Calu3 (cell line): ENCODE measurements around the gene MT1HL1. TPM values are rescaled to one million over a fixed set of nuclear protein-coding genes. Genes with fewer than 3 reads are reported as not detected.
"Not testable (repeated sequence)": the region's sequence is repeated elsewhere in the genome, so short reads cannot be mapped to it uniquely, and the experiment has no call there.

Experiments used
- BruUV-seq: library from RNA; stranded (reverse); fragments of 400-500 nt; replicated peaks from 2 replicates; lab custom pipeline; 2021; lab: Mats Ljungman, UMichigan
- CTCF ChIA-PET: fragments of 300-600 bp; sonication (Branson Sonifier 250); formaldehyde crosslinking; loops from one replicate; lab custom pipeline; 2022; ENCODE audit warnings: antibody characterized with exemption; lab: Charles Lee
- DNase-seq: peaks from one replicate; pipeline ENCODE4 v3.0.0; 2022
- H3K27ac Mint-ChIP-seq: one replicate; pipeline ENCODE4 v1.8.0; 2022; ENCODE audit warnings: mixed read lengths; ENCODE audit not compliant: unreplicated experiment
- H3K27me3 Mint-ChIP-seq: one replicate; pipeline ENCODE4 v1.8.0; 2022; ENCODE audit warnings: mixed read lengths; ENCODE audit not compliant: unreplicated experiment
- H3K36me3 Mint-ChIP-seq: one replicate; pipeline ENCODE4 v1.8.0; 2022; ENCODE audit warnings: mild to moderate bottlenecking, moderate library complexity, mixed read lengths; ENCODE audit not compliant: insufficient read depth, unreplicated experiment
- H3K4me1 Mint-ChIP-seq: one replicate; pipeline ENCODE4 v1.8.0; 2022; ENCODE audit warnings: mild to moderate bottlenecking, low read depth, mixed read lengths; ENCODE audit not compliant: unreplicated experiment
- H3K4me3 Mint-ChIP-seq: one replicate; pipeline ENCODE4 v1.8.0; 2022; ENCODE audit warnings: mild to moderate bottlenecking, low read depth, moderate library complexity, mixed read lengths; ENCODE audit not compliant: unreplicated experiment
- H3K9me3 Mint-ChIP-seq: one replicate; pipeline ENCODE4 v1.8.0; 2022; ENCODE audit warnings: low read depth, mixed read lengths; ENCODE audit not compliant: unreplicated experiment
- intact Hi-C: fragments of 100-400 bp; cut with micrococcal nuclease; formaldehyde crosslinking; loops from one replicate; pipeline ENCODE4 v1.10.0; 2022; ENCODE audit not compliant: unreplicated experiment
- total RNA-seq: library from RNA; stranded (reverse); gene quantifications from 2 replicates; pipeline ENCODE4 v1.2.3, GENCODE V29; 2022
- TF ChIP-seq, protein P1 (sequence below): fragments of 200-600 bp; IDR thresholded peaks from one replicate; pipeline ENCODE4 v1.8.0; 2022; ENCODE audit warnings: antibody characterized with exemption; ENCODE audit not compliant: unreplicated experiment

Gene MT1HL1
- total RNA-seq, 1 experiment from 2014 or later = not detected

DNA sequence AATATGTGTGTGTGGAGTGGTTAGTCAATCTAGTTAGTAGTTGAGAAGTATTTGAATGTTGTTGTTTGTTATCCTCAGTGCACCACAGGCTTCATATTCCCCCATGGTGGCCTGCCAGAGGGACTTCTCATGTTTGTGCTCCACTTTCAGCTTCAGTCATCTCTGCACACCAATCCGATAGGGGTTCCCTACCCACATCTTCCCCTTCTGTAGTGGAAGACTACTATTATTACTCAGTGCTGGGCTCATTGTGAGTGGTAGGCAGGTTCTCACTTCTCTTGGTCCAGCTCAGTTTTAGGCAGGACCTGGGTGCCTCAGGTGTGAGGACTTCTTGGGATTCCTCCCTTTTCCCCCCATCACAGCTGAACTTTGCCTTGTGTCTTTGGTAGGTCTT is 14.2 kb downstream of the MT1HL1 start:
- no peaks in the 10 kb centered on the region for H3K36me3 Mint-ChIP-seq
- intact Hi-C loops = no loop called here
- DNase-seq = no peak
- peaks cover 27% of the 10 kb centered on the region for H3K9me3 Mint-ChIP-seq
- CTCF ChIA-PET = no interaction called here
- H3K27ac Mint-ChIP-seq = no peak overlapping the region
- H3K4me1 Mint-ChIP-seq = no peaks in the 10 kb centered on the region
- H3K27me3 Mint-ChIP-seq = no peaks in the 10 kb centered on the region
- TF ChIP-seq, protein P1, sequence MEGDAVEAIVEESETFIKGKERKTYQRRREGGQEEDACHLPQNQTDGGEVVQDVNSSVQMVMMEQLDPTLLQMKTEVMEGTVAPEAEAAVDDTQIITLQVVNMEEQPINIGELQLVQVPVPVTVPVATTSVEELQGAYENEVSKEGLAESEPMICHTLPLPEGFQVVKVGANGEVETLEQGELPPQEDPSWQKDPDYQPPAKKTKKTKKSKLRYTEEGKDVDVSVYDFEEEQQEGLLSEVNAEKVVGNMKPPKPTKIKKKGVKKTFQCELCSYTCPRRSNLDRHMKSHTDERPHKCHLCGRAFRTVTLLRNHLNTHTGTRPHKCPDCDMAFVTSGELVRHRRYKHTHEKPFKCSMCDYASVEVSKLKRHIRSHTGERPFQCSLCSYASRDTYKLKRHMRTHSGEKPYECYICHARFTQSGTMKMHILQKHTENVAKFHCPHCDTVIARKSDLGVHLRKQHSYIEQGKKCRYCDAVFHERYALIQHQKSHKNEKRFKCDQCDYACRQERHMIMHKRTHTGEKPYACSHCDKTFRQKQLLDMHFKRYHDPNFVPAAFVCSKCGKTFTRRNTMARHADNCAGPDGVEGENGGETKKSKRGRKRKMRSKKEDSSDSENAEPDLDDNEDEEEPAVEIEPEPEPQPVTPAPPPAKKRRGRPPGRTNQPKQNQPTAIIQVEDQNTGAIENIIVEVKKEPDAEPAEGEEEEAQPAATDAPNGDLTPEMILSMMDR = no peak
- BruUV-seq = no TSS peak
- H3K4me3 Mint-ChIP-seq = no peak overlapping the region

DNA sequence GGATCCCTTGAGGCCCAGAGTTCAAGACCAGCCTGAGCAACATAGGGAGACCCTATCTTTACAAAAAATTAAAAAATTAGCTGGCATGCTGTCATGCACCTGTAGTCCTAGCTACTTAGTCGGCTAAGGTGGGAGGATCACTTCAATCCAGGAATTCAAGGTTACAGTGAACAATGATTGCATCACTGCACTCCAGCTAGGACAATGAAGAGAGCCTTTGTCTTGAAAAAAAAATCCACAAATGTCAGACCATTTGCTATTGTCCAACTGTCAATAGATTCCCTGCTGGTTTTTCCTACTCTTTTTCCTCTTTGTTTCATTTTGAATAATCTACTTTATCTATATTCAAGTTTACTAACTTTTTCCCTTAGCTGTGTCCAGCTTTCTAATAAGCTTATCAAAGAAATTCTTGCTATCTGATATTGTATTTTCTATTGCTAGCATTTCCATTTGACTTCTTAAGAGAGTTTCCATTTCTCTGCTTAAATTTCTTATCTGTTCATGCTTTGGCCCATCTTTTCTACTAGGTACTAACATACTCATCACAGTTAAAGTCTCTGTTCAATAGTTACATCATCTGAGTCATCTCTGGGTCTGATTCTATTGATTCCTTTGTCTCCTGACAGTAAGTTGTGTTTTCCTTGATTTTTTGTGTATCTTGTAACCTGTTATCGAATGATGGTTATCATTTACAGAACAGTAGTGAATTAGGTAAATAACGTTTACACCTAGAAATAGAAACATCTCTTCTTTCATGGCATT is 14.8 kb downstream of the MT1HL1 start:
- Mint-ChIP-seq H3K27ac (no peak overlapping the region), H3K4me1 (no peaks in the 10 kb centered on the region), H3K4me3 (no peak overlapping the region), H3K27me3 (no peaks in the 10 kb centered on the region), H3K36me3 (no peaks in the 10 kb centered on the region), H3K9me3 (peaks cover 23% of the 10 kb centered on the region)
- intact Hi-C loops = no loop called here
- DNase-seq = no peak
- BruUV-seq = no TSS peak
- TF ChIP-seq, protein P1 = no peak
- CTCF ChIA-PET = no interaction called here

DNA sequence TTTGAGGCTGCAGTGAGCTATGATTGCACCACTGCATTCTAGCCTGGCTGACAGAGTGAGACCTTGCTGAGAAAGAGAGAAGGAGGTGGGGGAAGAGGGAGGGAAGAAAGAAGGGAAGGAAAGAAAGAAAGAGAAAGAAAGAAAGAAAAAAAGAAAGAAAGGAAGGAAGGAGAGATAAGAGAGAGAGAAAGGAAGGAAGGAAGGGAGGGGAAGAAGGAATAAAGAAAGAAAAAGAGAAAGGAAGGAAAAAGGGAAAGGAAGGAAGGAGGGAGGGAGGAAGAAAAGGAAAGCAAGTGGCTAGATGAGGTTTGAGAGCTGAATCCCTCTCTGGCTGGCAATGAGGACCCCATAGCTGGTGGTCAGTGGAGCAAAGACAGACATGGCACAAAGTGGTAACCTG is 20.4 kb downstream of the MT1HL1 start:
- H3K9me3 Mint-ChIP-seq = peaks cover 12% of the 10 kb centered on the region
- TF ChIP-seq, protein P1 = no peak
- no peak overlapping the region for H3K4me3 Mint-ChIP-seq
- no peaks in the 10 kb centered on the region for H3K4me1 Mint-ChIP-seq
- no peaks in the 10 kb centered on the region for H3K36me3 Mint-ChIP-seq
- H3K27me3 Mint-ChIP-seq = no peaks in the 10 kb centered on the region
- BruUV-seq = no TSS peak
- intact Hi-C loops = no loop called here
- CTCF ChIA-PET = no interaction called here
- no peak overlapping the region for H3K27ac Mint-ChIP-seq
- DNase-seq = no peak

DNA sequence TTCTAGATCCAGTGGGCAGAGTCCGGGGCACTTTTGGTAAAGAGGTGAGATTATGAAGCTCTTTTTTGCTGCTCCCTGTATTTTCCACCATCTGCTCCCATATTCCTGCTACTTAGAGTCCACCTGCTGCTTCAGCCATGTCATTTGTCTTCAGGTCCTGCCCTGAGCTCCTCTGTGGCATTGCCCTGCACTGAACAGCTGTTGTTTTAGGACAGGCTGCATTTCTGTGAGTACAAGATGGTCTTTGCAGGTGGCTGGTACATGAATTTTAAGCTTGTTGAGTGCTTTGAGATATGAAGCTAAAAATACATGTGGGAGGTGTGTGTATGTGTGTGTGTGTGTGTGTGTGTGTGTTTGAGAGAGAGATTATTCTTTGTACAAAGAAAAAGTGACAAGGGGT is 21.9 kb downstream of the MT1HL1 start:
- intact Hi-C loops = no loop called here
- CTCF ChIA-PET = interaction anchor here (0.6 kb wide), 1 partner anchor 11 kb away, joined by 3 read pairs; no protein-coding TSS in a partner anchor
- no TSS peak for BruUV-seq
- peaks cover 12% of the 10 kb centered on the region for H3K9me3 Mint-ChIP-seq
- H3K27me3 Mint-ChIP-seq = no peaks in the 10 kb centered on the region
- no peaks in the 10 kb centered on the region for H3K36me3 Mint-ChIP-seq
- H3K4me3 Mint-ChIP-seq = no peak overlapping the region
- DNase-seq = no peak
- H3K27ac Mint-ChIP-seq = no peak overlapping the region
- no peaks in the 10 kb centered on the region for H3K4me1 Mint-ChIP-seq
- TF ChIP-seq, protein P1 = no peak

DNA sequence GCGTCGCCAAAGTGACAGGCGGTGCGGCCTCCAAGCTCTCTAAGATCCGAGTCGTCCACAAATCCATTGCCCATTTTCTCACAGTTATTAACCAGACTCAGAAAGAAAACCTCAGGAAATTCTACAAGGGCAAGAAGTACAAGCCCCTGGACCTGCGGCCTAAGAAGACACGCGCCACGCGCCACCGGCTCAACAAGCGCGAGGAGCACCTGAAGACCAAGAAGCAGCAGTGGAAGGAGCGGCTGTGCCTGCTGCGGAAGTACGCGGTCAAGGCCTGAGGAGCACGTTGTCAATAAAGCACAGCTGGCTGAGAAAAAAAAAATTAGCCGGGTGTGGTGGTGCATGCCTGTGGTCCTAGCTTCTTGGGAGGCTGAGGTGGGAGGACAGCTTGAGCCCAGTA is 22.8 kb downstream of the MT1HL1 start:
- H3K4me3 Mint-ChIP-seq, H3K9me3 Mint-ChIP-seq, CTCF ChIA-PET, H3K36me3 Mint-ChIP-seq, BruUV-seq, H3K27ac Mint-ChIP-seq, H3K4me1 Mint-ChIP-seq, H3K27me3 Mint-ChIP-seq, intact Hi-C loops, DNase-seq: not testable (repeated sequence)
